ENCODE measurements around the gene TMEM143.

DNA sequence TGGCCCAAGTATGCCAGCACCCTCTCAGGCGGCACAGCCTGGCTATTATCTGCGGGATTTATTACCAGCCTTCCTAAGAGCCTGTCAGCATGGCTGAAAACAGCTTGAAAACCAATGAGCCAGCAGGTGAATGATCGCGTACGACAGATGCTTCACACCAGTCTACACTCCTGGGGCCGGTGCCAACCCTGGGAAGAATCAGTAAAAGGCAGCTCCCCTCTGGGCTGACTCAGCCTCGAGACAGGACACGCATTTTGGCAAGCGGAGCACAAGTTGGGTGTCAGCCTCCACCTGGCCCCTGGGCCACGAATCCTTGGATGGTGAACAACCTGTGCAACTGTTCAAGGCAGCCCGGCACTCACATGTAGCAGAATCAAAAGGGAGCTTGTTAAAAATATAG, 22.7 kb downstream of the TMEM143 start:
- TF ChIP-seq CTCF (IDR thresholded peaks at IDR 0.05) = no peak
- no peak for TF ChIP-seq POLR2A (IDR thresholded peaks at IDR 0.05)
